ENCODE results near the gene TAAR5.
"Not testable (repeated sequence)": the region's sequence is repeated elsewhere in the genome, so short reads cannot be mapped to it uniquely, and the experiment has no call there.

Gene TAAR5

GRCh38 chr6:132589454-132589853 lies at the start of gene TAAR5:
TSS of gene TAAR5 (minus strand) at chr6:132589741. CDS start at chr6:132589686, 55 bp downstream.
- DNase-seq = no peak

- DNase-seq = not testable (repeated sequence)
These were observed 47.6 kb upstream of the TAAR5 start for GRCh38 chr6:132637135-132637534.

GRCh38 chr6:132635906-132636305 lies 46.4 kb upstream of the TAAR5 start:
- DNase-seq = not testable (repeated sequence)

GRCh38 chr6:132635288-132635687 lies 45.7 kb upstream of the TAAR5 start:
- not testable (repeated sequence) for DNase-seq

- no peak for DNase-seq
These were observed 45.3 kb upstream of the TAAR5 start for GRCh38 chr6:132634796-132635195.

- no peak for DNase-seq
These were observed 43.8 kb upstream of the TAAR5 start for GRCh38 chr6:132633362-132633761.

GRCh38 chr6:132624175-132624574 lies 34.6 kb upstream of the TAAR5 start, which contains the start of gene TAAR2:
TSS of gene TAAR2 (minus strand) at chr6:132624275. CDS start at chr6:132624275, 0 bp downstream.
- DNase-seq = no peak

- no peak for DNase-seq
These were observed 33.7 kb upstream of the TAAR5 start for GRCh38 chr6:132623106-132623845.

GRCh38 chr6:132616677-132617076 lies 27.1 kb upstream of the TAAR5 start:
- no peak for DNase-seq

- DNase-seq = no peak
These were observed 25.0 kb upstream of the TAAR5 start for GRCh38 chr6:132614554-132614953.

GRCh38 chr6:132612449-132613108 lies 23.0 kb upstream of the TAAR5 start:
- no peak for DNase-seq

GRCh38 chr6:132611616-132612015 lies 22.1 kb upstream of the TAAR5 start:
- DNase-seq = no peak

GRCh38 chr6:132607544-132608233 lies 18.1 kb upstream of the TAAR5 start:
- DNase-seq = no peak

- no peak for DNase-seq
These were observed 15.2 kb upstream of the TAAR5 start for GRCh38 chr6:132604635-132605152.

GRCh38 chr6:132600900-132601299 lies 11.4 kb upstream of the TAAR5 start:
- not testable (repeated sequence) for DNase-seq

- DNase-seq = no peak
These were observed 8.9 kb upstream of the TAAR5 start for GRCh38 chr6:132598473-132598872.

- no peak for DNase-seq
These were observed 6.7 kb upstream of the TAAR5 start for GRCh38 chr6:132596201-132596600.

GRCh38 chr6:132592855-132593254 lies 3.3 kb upstream of the TAAR5 start:
- no peak for DNase-seq

- DNase-seq = peak; percentile 85
These were observed 821 bp upstream of the TAAR5 start for GRCh38 chr6:132590362-132590761.

GRCh38 chr6:132587424-132587823 lies 2.1 kb downstream of the TAAR5 start:
- no peak for DNase-seq

GRCh38 chr6:132584698-132585097 lies 4.8 kb downstream of the TAAR5 start:
- DNase-seq = no peak

- DNase-seq = no peak
These were observed 17.8 kb downstream of the TAAR5 start for GRCh38 chr6:132571774-132572173.

GRCh38 chr6:132570221-132570777 lies 19.2 kb downstream of the TAAR5 start, which contains the start of gene TAAR6:
TSS of gene TAAR6 (plus strand) at chr6:132570322. CDS start at chr6:132570322, 0 bp downstream.
- no peak for DNase-seq
